Stimulated activated CD4-positive, alpha-beta T cell treated with anti-CD3 and anti-CD28 coated beads, Interleukin-2, amount 100 ng/mL, for 48 hours (primary cell): ENCODE results near the gene NELFA.

Experiments used
- DNase-seq, 2 donors: peaks; one replicate each; pipeline ENCODE4 v3.0.0-alpha.2; 2020

Gene NELFA

DNA sequence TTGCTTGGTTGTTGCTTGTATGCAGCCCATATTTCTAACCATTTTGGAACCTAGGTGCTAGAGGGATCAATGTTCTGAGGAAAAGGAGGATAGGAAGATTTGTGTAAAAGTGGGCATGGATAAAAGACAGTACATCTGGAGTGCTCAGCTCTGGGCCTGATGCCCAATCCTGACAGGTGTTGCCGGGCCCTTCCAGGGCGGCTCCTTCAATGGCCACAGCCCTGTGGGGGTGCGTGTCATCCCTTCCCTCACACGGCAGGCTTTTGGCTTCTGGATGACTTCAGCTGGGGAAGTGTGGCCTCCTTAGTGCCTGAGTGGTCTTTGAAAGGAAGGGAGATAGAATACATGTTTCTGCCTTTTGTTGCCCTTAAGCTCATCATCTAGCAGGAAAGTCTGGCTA, 47.2 kb downstream of the NELFA start:
- no peak for DNase-seq

- DNase-seq: no peak
Observed at GRCh38 chr4:1961038-1961437, 47.7 kb downstream of the NELFA start.

GRCh38 chr4:1960170-1960825, 48.5 kb downstream of the NELFA start:
- no peak for DNase-seq

GRCh38 chr4:1959104-1959384, 49.7 kb downstream of the NELFA start:
- DNase-seq: no peak

DNA sequence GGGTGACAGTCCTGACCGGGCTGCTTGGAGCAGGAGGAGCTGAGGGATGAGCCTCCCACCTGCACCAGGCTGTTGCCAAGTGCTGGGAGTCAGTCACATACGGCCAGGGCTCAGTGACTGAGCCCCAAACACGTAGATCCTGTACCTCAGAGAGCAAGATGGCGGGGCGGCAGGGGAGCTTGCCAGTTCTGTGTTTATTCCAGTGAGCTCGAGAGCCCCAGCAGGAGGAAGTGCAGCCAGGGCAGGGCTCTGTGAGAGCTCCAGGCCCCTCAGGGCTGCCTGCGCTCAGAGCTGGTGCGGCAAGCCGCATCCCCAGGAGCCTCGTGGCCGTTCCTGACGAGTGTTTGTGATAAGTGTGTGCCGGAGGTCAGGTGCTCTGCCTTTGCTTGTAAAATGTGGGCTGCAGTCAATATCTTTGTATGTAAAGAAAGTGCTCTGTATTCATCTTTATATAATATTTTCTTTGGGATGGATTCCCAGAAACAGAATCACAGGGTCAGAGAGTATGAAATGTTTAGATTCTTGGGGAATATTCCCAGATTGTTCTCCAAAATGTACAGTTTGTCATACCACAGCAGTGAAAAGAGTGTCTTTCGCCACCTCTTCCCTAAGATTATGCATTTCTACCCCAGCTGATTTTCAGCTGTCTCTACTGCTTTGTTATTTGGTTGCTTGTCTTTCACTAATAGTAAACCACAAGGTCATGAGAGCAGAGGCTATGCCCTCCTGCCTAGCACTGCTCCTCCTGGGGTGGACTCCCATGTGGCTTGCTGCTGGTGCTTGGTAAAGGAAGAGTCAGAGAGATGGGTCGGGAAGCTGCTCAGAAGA, 50.3 kb downstream of the NELFA start:
- no peak for DNase-seq

GRCh38 chr4:1956631-1957030, 52.1 kb downstream of the NELFA start:
- DNase-seq: no peak

DNA sequence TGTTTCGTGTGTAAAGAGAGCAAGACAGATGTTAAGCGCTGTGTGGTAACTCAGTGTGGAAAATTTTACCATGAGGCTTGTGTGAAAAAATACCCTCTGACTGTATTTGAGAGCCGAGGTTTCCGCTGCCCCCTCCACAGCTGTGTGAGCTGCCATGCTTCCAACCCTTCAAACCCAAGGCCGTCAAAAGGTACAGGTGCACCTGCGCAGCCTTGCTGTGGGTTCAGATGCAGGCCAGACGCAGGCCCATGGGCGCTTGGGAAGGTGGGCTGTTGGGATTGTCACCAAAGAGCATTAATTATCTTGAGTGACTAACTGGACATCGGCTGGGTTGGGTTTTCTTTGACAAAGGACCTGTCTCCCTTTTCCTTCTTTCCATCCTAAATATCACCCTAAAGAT, 55.4 kb downstream of the NELFA start:
- DNase-seq: no peak

GRCh38 chr4:1952719-1953118, 56.1 kb downstream of the NELFA start:
- no peak for DNase-seq

GRCh38 chr4:1952058-1952700, 56.6 kb downstream of the NELFA start:
- DNase-seq: no peak

DNA sequence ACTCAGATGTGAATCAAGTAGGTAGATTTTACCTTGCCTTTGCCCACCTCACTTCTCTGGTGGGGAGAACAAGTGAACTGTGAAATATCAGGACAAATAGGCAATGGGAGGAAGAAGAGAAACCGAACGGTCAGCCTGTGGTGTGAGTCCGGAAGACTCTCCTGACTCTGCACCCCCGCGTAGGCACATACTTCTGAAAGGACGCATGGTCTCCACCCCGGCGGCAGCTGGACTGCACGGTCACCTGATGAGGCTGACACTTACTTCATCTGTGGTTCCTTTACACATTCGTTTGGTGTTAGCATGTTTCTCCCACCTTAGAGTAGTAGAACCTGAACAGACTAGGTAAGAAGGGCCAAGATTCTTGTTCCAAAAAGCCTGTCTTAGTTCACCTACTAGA, 58.4 kb downstream of the NELFA start:
- no peak for DNase-seq

- no peak for DNase-seq
Observed at GRCh38 chr4:1948892-1949436, 59.8 kb downstream of the NELFA start.

- DNase-seq: no peak
Observed at GRCh38 chr4:1948232-1948631, 60.5 kb downstream of the NELFA start.

DNA sequence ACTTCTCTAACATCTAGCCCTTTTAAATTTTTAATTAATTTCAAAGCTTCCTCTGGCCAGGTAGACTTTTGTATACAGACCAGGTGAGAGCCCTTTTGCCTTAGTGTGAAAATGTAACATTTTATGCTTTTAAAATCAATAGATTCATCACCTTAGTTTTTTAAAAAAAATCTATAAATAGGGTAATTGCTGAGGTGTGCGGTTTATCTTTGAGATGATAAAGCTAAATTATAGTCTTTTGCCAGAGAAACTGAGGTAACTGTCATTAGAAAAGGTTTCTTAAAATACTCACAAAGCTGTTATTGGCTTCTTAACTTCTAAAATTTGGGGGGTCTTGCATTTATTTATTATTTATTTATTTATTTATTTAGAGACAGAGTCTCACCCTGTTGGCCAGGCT, 62.9 kb downstream of the NELFA start:
- DNase-seq: no peak

DNA sequence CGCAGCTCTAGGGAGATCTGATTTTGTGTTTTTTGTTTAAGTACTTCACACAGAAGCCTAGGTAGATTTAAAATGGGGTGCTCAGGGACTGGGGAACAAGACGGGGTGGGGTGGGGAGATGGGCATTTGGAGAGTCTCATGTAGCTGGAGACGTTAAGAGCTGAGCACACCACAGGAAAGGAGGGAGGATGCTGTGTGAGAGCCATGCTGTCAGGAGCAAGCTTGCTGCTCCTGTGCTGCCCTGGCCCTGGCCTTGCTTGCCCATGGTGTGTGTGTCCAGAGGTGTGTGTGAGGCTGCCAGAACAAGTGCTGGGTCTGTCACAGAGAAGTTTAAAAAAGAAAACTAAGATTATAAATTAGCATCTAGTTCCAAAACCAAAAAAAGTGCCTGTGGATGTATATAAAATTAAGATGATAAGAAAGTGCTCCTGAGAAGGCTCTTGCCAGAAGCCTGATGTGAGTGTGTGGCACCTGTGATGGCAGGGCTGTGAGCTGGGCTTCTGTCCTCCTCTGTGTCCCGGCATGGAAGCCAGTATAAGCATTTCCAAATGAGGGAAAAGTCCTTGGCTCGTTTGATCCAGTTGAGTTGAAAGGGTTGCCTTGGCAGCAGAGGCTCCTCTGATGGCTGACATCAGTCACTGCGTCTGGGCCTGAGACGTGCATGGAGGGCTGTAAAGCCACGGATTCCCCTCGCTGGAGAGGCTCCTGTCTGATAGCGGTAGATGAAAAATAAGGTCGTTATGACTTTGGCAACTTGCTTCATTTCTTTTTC, 63.5 kb downstream of the NELFA start:
- no peak for DNase-seq

- no peak for DNase-seq
Observed at GRCh38 chr4:1943928-1944327, 64.8 kb downstream of the NELFA start.

- no peak for DNase-seq
Observed at GRCh38 chr4:1940566-1940965, 68.2 kb downstream of the NELFA start.

DNA sequence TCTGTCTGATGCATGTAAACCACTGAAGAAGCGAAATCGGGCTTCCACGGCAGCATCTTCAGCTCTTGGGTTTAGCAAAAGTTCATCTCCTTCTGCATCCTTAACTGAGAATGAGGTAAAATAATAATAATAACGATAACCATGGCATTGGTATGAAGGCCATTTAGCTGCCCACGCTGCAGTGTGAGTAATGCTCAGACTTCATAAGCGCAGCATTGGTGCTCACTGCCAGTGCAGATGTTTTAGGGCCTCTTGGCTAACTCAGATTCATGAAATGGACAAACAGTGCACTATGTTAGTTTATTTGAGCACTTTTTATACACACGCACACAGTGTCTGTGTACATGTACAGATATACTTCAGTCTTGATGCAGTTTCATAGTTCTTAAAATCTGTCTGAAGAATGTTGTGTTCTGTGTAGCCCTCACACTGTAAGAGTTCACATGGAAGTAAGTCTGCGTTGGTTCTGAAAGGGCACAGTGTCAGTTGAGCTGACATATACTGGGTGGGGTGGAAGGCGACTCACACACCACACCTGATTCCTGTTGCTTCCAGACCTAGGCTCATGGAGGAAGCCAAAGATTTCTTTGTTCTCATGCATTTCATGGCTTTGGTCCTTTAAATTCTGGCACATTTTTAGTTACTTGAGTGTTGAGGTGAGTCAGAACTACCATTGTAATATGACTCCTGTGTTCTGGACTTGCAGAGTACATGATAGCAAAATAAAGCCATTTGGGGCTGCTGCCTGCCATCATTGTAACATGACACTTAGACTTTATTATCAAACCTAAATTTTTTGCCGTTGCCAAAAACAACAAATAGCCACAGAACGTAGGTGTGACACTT, 68.9 kb downstream of the NELFA start:
- no peak for DNase-seq

GRCh38 chr4:1938027-1938426, 70.7 kb downstream of the NELFA start:
- no peak for DNase-seq

GRCh38 chr4:1937550-1937949, 71.2 kb downstream of the NELFA start:
- no peak for DNase-seq

- no peak for DNase-seq
Observed at GRCh38 chr4:1933700-1934099, 75.1 kb downstream of the NELFA start.

DNA sequence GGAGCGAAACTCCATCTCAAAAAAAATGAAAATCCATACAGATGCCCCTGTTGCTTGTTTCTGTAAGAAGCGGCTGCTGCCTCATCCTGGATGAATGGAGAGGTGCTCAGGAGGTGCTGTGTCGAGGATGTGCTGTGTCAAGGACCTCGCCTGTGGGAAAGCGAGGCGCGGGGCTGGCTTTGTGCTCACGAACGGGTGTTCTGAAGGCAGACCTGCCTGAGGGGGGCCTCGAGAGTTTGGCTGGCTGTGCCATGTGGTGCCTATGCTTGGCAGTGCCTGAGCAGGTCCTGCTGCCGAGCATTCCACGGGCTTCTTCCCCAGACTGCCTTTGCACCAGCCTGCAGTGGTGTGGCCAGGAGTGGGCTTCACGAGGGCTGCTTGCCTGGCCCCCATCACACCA, 76.0 kb downstream of the NELFA start:
- no peak for DNase-seq
